Caco-2 (cell line): ENCODE measurements around the gene DUSP14. TPM values are rescaled to one million over a fixed set of nuclear protein-coding genes. Genes with fewer than 3 reads are reported as not detected.

Source experiments
- BruUV-seq: library from RNA; stranded (reverse); fragments of 400-500 nt; replicated peaks from 2 replicates; lab custom pipeline; 2021; lab: Mats Ljungman, UMichigan
- CTCF ChIA-PET: fragments of 300-600 bp; sonication (Branson Sonifier 250); formaldehyde crosslinking; loops from one replicate; lab custom pipeline; 2022; ENCODE audit warnings: antibody characterized with exemption; lab: Charles Lee
- POLR2A ChIA-PET: fragments of 300-600 bp; sonication (Branson Sonifier 250); formaldehyde crosslinking; loops from one replicate; lab custom pipeline; 2022; ENCODE audit warnings: antibody characterized with exemption; lab: Charles Lee
- DNase-seq, 2 experiments: peaks; one replicate each; pipeline versions ENCODE4 v3.0.0 to v3.0.0-alpha.2; 2020 to 2022
- H3K27me3 ChIP-seq: replicated peaks from 2 replicates; pipeline ENCODE4 v1.6.0; 2011; ENCODE audit warnings: low read length; ENCODE audit not compliant: control insufficient read depth, insufficient read depth
- H3K36me3 ChIP-seq: 2 replicates; pipeline ENCODE4 v1.5.1; 2011; ENCODE audit warnings: low read length; ENCODE audit not compliant: control insufficient read depth, insufficient read depth
- H3K4me1 ChIP-seq: fragments of 250-450 bp; sonication (Bioruptor Pico); 2 replicates; pipeline ENCODE4 v1.5.1; 2020; ENCODE audit warnings: mild to moderate bottlenecking
- H3K4me3 ChIP-seq: 2 replicates; pipeline ENCODE4 v1.5.1; 2011; ENCODE audit warnings: low read depth, mild to moderate bottlenecking, control low read depth, low read length
- H3K9me3 ChIP-seq: fragments of 250-450 bp; sonication (Bioruptor Pico); 2 replicates; pipeline ENCODE4 v1.5.1; 2020; ENCODE audit warnings: mild to moderate bottlenecking, moderate library complexity
- H3K27ac Mint-ChIP-seq: one replicate; pipeline ENCODE4 v1.8.0; 2022; ENCODE audit warnings: mixed read lengths; ENCODE audit not compliant: unreplicated experiment
- H3K27me3 Mint-ChIP-seq: one replicate; pipeline ENCODE4 v1.8.0; 2022; ENCODE audit warnings: mixed read lengths; ENCODE audit not compliant: insufficient read depth, unreplicated experiment
- H3K36me3 Mint-ChIP-seq: one replicate; pipeline ENCODE4 v1.8.0; 2022; ENCODE audit warnings: mild to moderate bottlenecking, mixed read lengths; ENCODE audit not compliant: insufficient read depth, unreplicated experiment
- H3K4me1 Mint-ChIP-seq: one replicate; pipeline ENCODE4 v1.8.0; 2022; ENCODE audit warnings: low read depth, mixed read lengths; ENCODE audit not compliant: unreplicated experiment
- H3K4me3 Mint-ChIP-seq: one replicate; pipeline ENCODE4 v1.8.0; 2022; ENCODE audit warnings: mild to moderate bottlenecking, moderate library complexity, mixed read lengths; ENCODE audit not compliant: unreplicated experiment
- H3K9me3 Mint-ChIP-seq: one replicate; pipeline ENCODE4 v1.8.0; 2022; ENCODE audit warnings: mixed read lengths; ENCODE audit not compliant: unreplicated experiment
- intact Hi-C: fragments of 100-400 bp; cut with micrococcal nuclease; formaldehyde crosslinking; loops from one replicate; pipeline ENCODE4 v1.10.0; 2022; ENCODE audit not compliant: unreplicated experiment
- total RNA-seq: library from RNA; stranded (reverse); gene quantifications from 2 replicates; pipeline ENCODE4 v1.2.3, GENCODE V29; 2022
- TF ChIP-seq, protein P1 (sequence below), 2 experiments: fragments of 200-600 bp in 1 of 2; IDR thresholded peaks; 1 replicate in 1 of 2; 2 replicates in 1 of 2; pipeline versions ENCODE4 v1.5.1 to v1.8.0; 2011 to 2022; ENCODE audit warnings: antibody characterized with exemption in 1 of 2, control low read depth in 1 of 2, inconsistent platforms in 1 of 2, low read depth in 1 of 2, low read length in 1 of 2, mild to moderate bottlenecking in 1 of 2, moderate library complexity in 1 of 2; ENCODE audit not compliant: insufficient read depth in 1 of 2, severe bottlenecking in 1 of 2, unreplicated experiment in 1 of 2

Gene DUSP14
- total RNA-seq, 1 experiment from 2014 or later, result 32.5 TPM

- ChIA-PET CTCF (interaction anchor here (0.6 to 2.2 kb wide), 9 partner anchors 16 to 289 kb away, joined by 3 to 25 read pairs (median 4); partner anchors contain the start of gene SYNRG), POLR2A (no interaction called here)
- H3K36me3 ChIP-seq, result 0 out of 2 replicates have a peak, but pooled peaks cover 1% of the 10 kb centered on the region
- Mint-ChIP-seq H3K9me3 (no peaks in the 10 kb centered on the region), H3K27me3 (no peaks in the 10 kb centered on the region), H3K27ac (no peak overlapping the region), H3K4me1 (no peaks in the 10 kb centered on the region), H3K36me3 (peaks cover 52% of the 10 kb centered on the region), H3K4me3 (no peak overlapping the region)
- no peak overlapping the region for H3K4me3 ChIP-seq
- no peaks in the 10 kb centered on the region for H3K4me1 ChIP-seq
- no TSS peak for BruUV-seq
- H3K9me3 ChIP-seq, result no peaks in the 10 kb centered on the region
- intact Hi-C loops, result loop anchor here (1.0 to 2.0 kb wide), 3 partner anchors 43 to 289 kb away; no protein-coding TSS in a partner anchor
- DNase-seq, result peak; percentile 52 to 70
- H3K27me3 ChIP-seq, result no peaks in the 10 kb centered on the region
- TF ChIP-seq, protein P1, sequence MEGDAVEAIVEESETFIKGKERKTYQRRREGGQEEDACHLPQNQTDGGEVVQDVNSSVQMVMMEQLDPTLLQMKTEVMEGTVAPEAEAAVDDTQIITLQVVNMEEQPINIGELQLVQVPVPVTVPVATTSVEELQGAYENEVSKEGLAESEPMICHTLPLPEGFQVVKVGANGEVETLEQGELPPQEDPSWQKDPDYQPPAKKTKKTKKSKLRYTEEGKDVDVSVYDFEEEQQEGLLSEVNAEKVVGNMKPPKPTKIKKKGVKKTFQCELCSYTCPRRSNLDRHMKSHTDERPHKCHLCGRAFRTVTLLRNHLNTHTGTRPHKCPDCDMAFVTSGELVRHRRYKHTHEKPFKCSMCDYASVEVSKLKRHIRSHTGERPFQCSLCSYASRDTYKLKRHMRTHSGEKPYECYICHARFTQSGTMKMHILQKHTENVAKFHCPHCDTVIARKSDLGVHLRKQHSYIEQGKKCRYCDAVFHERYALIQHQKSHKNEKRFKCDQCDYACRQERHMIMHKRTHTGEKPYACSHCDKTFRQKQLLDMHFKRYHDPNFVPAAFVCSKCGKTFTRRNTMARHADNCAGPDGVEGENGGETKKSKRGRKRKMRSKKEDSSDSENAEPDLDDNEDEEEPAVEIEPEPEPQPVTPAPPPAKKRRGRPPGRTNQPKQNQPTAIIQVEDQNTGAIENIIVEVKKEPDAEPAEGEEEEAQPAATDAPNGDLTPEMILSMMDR (IDR thresholded peaks at IDR 0.05; ENCODE audit: insufficient read depth in 1 of 2, low read depth in 1 of 2, low read length in 1 of 2, severe bottlenecking in 1 of 2, unreplicated experiment in 1 of 2), result peak; percentile 81 to 87
These were observed 37.7 kb downstream of the DUSP14 start for GRCh38 chr17:37527249-37527851.

DNA sequence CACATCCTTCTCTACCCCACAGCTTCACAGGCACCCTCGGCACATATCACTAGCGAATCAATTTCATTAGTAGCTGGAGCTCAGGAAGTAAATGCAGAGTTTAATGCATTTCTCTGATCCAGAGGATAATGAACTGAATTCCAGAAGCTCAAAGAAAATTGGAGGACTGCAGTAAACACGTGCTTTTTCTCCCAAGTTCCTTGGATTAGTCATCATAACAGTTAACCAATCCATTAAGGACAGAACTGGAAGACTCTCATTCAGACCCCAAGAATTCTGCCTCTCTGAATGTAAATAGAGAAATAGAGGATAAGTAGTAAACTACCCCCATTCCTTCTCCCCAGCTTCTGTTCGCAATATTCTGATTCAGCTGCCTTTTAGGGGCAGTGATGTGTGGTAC, 40.7 kb downstream of the DUSP14 start:
- no peak for DNase-seq
- CTCF ChIA-PET, result no interaction called here
- no peak overlapping the region for H3K4me3 Mint-ChIP-seq
- H3K36me3 Mint-ChIP-seq, result peaks cover 50% of the 10 kb centered on the region
- no peaks in the 10 kb centered on the region for H3K9me3 Mint-ChIP-seq
- H3K36me3 ChIP-seq, result 0 out of 2 replicates have a peak, but pooled peaks cover 1% of the 10 kb centered on the region
- no peak overlapping the region for H3K4me3 ChIP-seq
- BruUV-seq, result no TSS peak
- no peaks in the 10 kb centered on the region for H3K27me3 ChIP-seq
- H3K27ac Mint-ChIP-seq, result no peak overlapping the region
- no peaks in the 10 kb centered on the region for H3K27me3 Mint-ChIP-seq
- intact Hi-C loops, result no loop called here
- no peaks in the 10 kb centered on the region for H3K4me1 ChIP-seq
- POLR2A ChIA-PET, result no interaction called here
- TF ChIP-seq, protein P1 (IDR thresholded peaks at IDR 0.05; ENCODE audit: insufficient read depth in 1 of 2, low read depth in 1 of 2, low read length in 1 of 2, severe bottlenecking in 1 of 2, unreplicated experiment in 1 of 2), result no peak
- H3K9me3 ChIP-seq, result no peaks in the 10 kb centered on the region
- no peaks in the 10 kb centered on the region for H3K4me1 Mint-ChIP-seq

- TF ChIP-seq, protein P1 (IDR thresholded peaks at IDR 0.05; ENCODE audit: insufficient read depth in 1 of 2, low read depth in 1 of 2, low read length in 1 of 2, severe bottlenecking in 1 of 2, unreplicated experiment in 1 of 2), result no peak
- no peaks in the 10 kb centered on the region for H3K9me3 ChIP-seq
- H3K27me3 ChIP-seq, result no peaks in the 10 kb centered on the region
- no TSS peak for BruUV-seq
- no peak for DNase-seq
- H3K4me1 Mint-ChIP-seq, result no peaks in the 10 kb centered on the region
- H3K27me3 Mint-ChIP-seq, result no peaks in the 10 kb centered on the region
- H3K27ac Mint-ChIP-seq, result no peak overlapping the region
- no peak overlapping the region for H3K4me3 Mint-ChIP-seq
- H3K9me3 Mint-ChIP-seq, result no peaks in the 10 kb centered on the region
- peaks cover 51% of the 10 kb centered on the region for H3K36me3 Mint-ChIP-seq
- ChIA-PET POLR2A (no interaction called here), CTCF (no interaction called here)
- intact Hi-C loops, result no loop called here
- H3K4me3 ChIP-seq, result no peak overlapping the region
- H3K36me3 ChIP-seq, result peaks cover 2% of the 10 kb centered on the region; the same call in 1 of the 2 replicates
- no peaks in the 10 kb centered on the region for H3K4me1 ChIP-seq
These were observed 43.1 kb downstream of the DUSP14 start for GRCh38 chr17:37532756-37533155.
